K562 (cell line): Measurements from ENCODE around the gene ACER1. TPM values are rescaled to one million over a fixed set of nuclear protein-coding genes. Genes with fewer than 3 reads are reported as not detected.

Source experiments
- CHD4 ChIP-seq: fragments of 200-600 bp; sonication (generic); IDR thresholded peaks from 3 replicates; pipeline ENCODE4 v1.6.1; 2012; ENCODE audit warnings: low read depth, mild to moderate bottlenecking, mixed read lengths, low read length, inconsistent platforms; ENCODE audit not compliant: insufficient read depth, insufficient replicate concordance, poor library complexity, severe bottlenecking
- GABPB1 ChIP-seq: sonication (generic); formaldehyde crosslinking; IDR thresholded peaks from 2 replicates; pipeline ENCODE4 v1.8.0; 2022; ENCODE audit warnings: mild to moderate bottlenecking, missing genetic modification reagents
- MAFG ChIP-seq: fragments of 450-650 bp; conservative IDR thresholded peaks from 2 replicates; pipeline ENCODE4 v1.6.1; 2016; ENCODE audit warnings: missing genetic modification characterization, missing compliant biosample characterization
- MAZ ChIP-seq, 2 experiments: fragments of 450-650 bp in 1 of 2; sonication (generic) in 1 of 2; formaldehyde crosslinking; IDR thresholded peaks in 1 of 2; conservative IDR thresholded peaks in 1 of 2; 2 replicates each; pipeline versions ENCODE4 v1.4.0 to v1.5.0; 2020; ENCODE audit warnings: mild to moderate bottlenecking in 1 of 2, missing genetic modification reagents in 1 of 2
- MTF1 ChIP-seq: fragments of 250-450 bp; sonication (Bioruptor Pico); IDR thresholded peaks from 2 replicates; pipeline ENCODE4 v1.9.0; 2021; ENCODE audit warnings: moderate library complexity, mild to moderate bottlenecking, inconsistent platforms, borderline replicate concordance
- NFE2 ChIP-seq: IDR thresholded peaks from 2 replicates; pipeline ENCODE4 v1.6.1; 2014; ENCODE audit warnings: antibody characterized with exemption, low read depth
- NFIC ChIP-seq: fragments of 450-650 bp; IDR thresholded peaks from 2 replicates; pipeline ENCODE4 v1.6.1; 2017; ENCODE audit warnings: mild to moderate bottlenecking, inconsistent platforms
- NR4A1 ChIP-seq, 2 experiments: fragments of 250-450 bp in 1 of 2; fragments of 450-650 bp in 1 of 2; sonication (Bioruptor Pico) in 1 of 2; IDR thresholded peaks; 2 replicates each; pipeline versions ENCODE4 v1.4.0 to v1.6.1; 2016 to 2020; ENCODE audit warnings: mild to moderate bottlenecking in 2 of 2, missing compliant biosample characterization in 1 of 2, missing genetic modification characterization in 1 of 2, moderate library complexity in 1 of 2
- PHTF2 ChIP-seq: fragments of 250-450 bp; sonication (Bioruptor Pico); IDR thresholded peaks from 2 replicates; pipeline ENCODE4 v1.5.0; 2021; ENCODE audit warnings: mild to moderate bottlenecking
- RNF2 ChIP-seq: sonication (generic); IDR thresholded peaks from 2 replicates; pipeline ENCODE4 v1.6.1; 2016
- STAG1 ChIP-seq: sonication (generic); formaldehyde crosslinking; IDR thresholded peaks from 2 replicates; pipeline ENCODE4 v1.5.0; 2020; ENCODE audit warnings: missing genetic modification reagents, borderline replicate concordance
- STAT5B ChIP-seq: fragments of 250-450 bp; sonication (Bioruptor Pico); IDR thresholded peaks from 2 replicates; pipeline ENCODE4 v1.8.0; 2021; ENCODE audit warnings: mild to moderate bottlenecking, inconsistent platforms
- TFE3 ChIP-seq: fragments of 450-650 bp; formaldehyde crosslinking; IDR thresholded peaks from 2 replicates; pipeline ENCODE4 v1.4.0; 2020; ENCODE audit warnings: mild to moderate bottlenecking, mixed read lengths
- ZNF41 ChIP-seq: fragments of 250-450 bp; sonication (Bioruptor Pico); conservative IDR thresholded peaks from 2 replicates; pipeline ENCODE4 v1.4.0; 2020; ENCODE audit warnings: mild to moderate bottlenecking
- ZNF699 ChIP-seq: fragments of 250-450 bp; sonication (Bioruptor Pico); IDR thresholded peaks from 2 replicates; pipeline ENCODE4 v1.8.0; 2021; ENCODE audit warnings: mild to moderate bottlenecking, moderate library complexity; ENCODE audit not compliant: insufficient replicate concordance
- polyA plus RNA-seq, 8 experiments: library from polyadenylated mRNA; depleted of rRNA in 4 of 8; stranded (reverse) in 5 of 8; unstranded in 3 of 8; fragments of >200 nt; fragmentation: Nextera tagmentation in 2 of 8; fragmentation: Illumina TruSeq in 1 of 8; extraction: Ambion mirVana in 2 of 8; extraction: Trizol in 1 of 8; gene quantifications; 2 replicates each; pipeline versions ENCODE4 v1.2.1 to v1.2.3, GENCODE V29; 2011 to 2014; ENCODE audit warnings: inconsistent platforms in 1 of 8, missing spikeins in 1 of 8
- total RNA-seq, 7 experiments: library from RNA; depleted of rRNA in 6 of 7; stranded (reverse); fragments of >200 nt in 6 of 7; fragmentation: Illumina TruSeq in 2 of 7; extraction: Trizol in 2 of 7; gene quantifications; 2 replicates each; pipeline versions ENCODE4 v1.2.1 to v1.2.3, GENCODE V29; 2011 to 2021; ENCODE audit warnings: low replicate concordance in 1 of 7
- TF ChIP-seq, protein P1 (sequence below), 2 experiments: fragments of 450-650 bp; conservative IDR thresholded peaks; 2 replicates each; pipeline ENCODE4 v1.6.1; 2017; ENCODE audit warnings: mild to moderate bottlenecking in 2 of 2, moderate library complexity in 2 of 2
- TF ChIP-seq, protein P2 (sequence below), 2 experiments: fragments of 450-650 bp; formaldehyde crosslinking in 1 of 2; IDR thresholded peaks; 2 replicates each; pipeline versions ENCODE4 v1.4.0 to v1.6.1; 2014 to 2020; ENCODE audit warnings: mild to moderate bottlenecking in 2 of 2, borderline replicate concordance in 1 of 2, low read depth in 1 of 2

The ACER1 gene
- total and polyA plus RNA-seq, 9 of the 15 experiments (the other 6 are each of a cell fraction or from before 2014, with no cell fraction given) = not detected

GRCh38 chr19:6272411-6272791 is 61.0 kb downstream of the ACER1 start (continued):
- TF ChIP-seq, protein P1, sequence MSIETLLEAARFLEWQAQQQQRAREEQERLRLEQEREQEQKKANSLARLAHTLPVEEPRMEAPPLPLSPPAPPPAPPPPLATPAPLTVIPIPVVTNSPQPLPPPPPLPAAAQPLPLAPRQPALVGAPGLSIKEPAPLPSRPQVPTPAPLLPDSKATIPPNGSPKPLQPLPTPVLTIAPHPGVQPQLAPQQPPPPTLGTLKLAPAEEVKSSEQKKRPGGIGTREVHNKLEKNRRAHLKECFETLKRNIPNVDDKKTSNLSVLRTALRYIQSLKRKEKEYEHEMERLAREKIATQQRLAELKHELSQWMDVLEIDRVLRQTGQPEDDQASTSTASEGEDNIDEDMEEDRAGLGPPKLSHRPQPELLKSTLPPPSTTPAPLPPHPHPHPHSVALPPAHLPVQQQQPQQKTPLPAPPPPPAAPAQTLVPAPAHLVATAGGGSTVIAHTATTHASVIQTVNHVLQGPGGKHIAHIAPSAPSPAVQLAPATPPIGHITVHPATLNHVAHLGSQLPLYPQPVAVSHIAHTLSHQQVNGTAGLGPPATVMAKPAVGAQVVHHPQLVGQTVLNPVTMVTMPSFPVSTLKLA (conservative IDR thresholded peaks at IDR 0.05) = 0 out of 4 replicates have a peak, but pooled peaks of 1 of the 2 experiments have one; percentile 2
- TF ChIP-seq, protein P2, sequence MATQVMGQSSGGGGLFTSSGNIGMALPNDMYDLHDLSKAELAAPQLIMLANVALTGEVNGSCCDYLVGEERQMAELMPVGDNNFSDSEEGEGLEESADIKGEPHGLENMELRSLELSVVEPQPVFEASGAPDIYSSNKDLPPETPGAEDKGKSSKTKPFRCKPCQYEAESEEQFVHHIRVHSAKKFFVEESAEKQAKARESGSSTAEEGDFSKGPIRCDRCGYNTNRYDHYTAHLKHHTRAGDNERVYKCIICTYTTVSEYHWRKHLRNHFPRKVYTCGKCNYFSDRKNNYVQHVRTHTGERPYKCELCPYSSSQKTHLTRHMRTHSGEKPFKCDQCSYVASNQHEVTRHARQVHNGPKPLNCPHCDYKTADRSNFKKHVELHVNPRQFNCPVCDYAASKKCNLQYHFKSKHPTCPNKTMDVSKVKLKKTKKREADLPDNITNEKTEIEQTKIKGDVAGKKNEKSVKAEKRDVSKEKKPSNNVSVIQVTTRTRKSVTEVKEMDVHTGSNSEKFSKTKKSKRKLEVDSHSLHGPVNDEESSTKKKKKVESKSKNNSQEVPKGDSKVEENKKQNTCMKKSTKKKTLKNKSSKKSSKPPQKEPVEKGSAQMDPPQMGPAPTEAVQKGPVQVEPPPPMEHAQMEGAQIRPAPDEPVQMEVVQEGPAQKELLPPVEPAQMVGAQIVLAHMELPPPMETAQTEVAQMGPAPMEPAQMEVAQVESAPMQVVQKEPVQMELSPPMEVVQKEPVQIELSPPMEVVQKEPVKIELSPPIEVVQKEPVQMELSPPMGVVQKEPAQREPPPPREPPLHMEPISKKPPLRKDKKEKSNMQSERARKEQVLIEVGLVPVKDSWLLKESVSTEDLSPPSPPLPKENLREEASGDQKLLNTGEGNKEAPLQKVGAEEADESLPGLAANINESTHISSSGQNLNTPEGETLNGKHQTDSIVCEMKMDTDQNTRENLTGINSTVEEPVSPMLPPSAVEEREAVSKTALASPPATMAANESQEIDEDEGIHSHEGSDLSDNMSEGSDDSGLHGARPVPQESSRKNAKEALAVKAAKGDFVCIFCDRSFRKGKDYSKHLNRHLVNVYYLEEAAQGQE (IDR thresholded peaks at IDR 0.05; ENCODE audit: borderline replicate concordance) = peak; percentile 53; the same call in 1 of the 2 replicates
- TF ChIP-seq, protein P2 (CRISPR knock-in tag; IDR thresholded peaks at IDR 0.05; ENCODE audit: low read depth) = no peak
- TF ChIP-seq MAFG (tag) (no peak), GABPB1 (CRISPR knock-in tag) (no peak), MAZ (CRISPR knock-in tag; conservative IDR thresholded peaks at IDR 0.05 in 1 of 2, IDR thresholded peaks at IDR 0.05 in 1 of 2) (no peak), NFE2 (no peak), ZNF41 (CRISPR knock-in tag) (no peak), STAT5B (CRISPR knock-in tag) (no peak), RNF2 (no peak), ZNF699 (CRISPR knock-in tag) (no peak), PHTF2 (CRISPR knock-in tag) (no peak), STAG1 (no peak), MTF1 (no peak), CHD4 (no peak), NR4A1 (CRISPR knock-in tag; IDR thresholded peaks at IDR 0.05) (no peak), NR4A1 (tag; IDR thresholded peaks at IDR 0.05) (no peak), TFE3 (CRISPR knock-in tag) (no peak), NFIC (no peak)
